ENCODE measurements around the gene QPRT. TPM values are rescaled to one million over a fixed set of nuclear protein-coding genes. Genes with fewer than 3 reads are reported as not detected.
A peak's percentile ranks its signal among the peaks of the same experiment; 100 is the strongest.

QPRT gene
- total RNA-seq, 1 donor from 2014 or later, result 85.9 TPM

GRCh38 chr16:29698484-29699323, 19.7 kb downstream of the QPRT start:
- H3K27ac ChIP-seq (ENCODE audit: low read depth, low read length), result no peak overlapping the region
- no peaks in the 10 kb centered on the region for H3K4me1 ChIP-seq (ENCODE audit: insufficient read depth, low read length)
- DNase-seq (ENCODE audit: low read depth), result no peak
- H3K4me2 ChIP-seq (ENCODE audit: low read length), result no peak overlapping the region
- Mint-ChIP-seq H3K4me1 (ENCODE audit: low read depth, unreplicated experiment) (peaks cover 2% of the 10 kb centered on the region), H3K27me3 (ENCODE audit: low read depth, unreplicated experiment) (no peaks in the 10 kb centered on the region), H3K27ac (ENCODE audit: unreplicated experiment) (peak overlapping the region; percentile 6), H3K9me3 (ENCODE audit: unreplicated experiment) (no peaks in the 10 kb centered on the region), H3K4me3 (ENCODE audit: unreplicated experiment) (no peak overlapping the region), H3K36me3 (ENCODE audit: low read depth, unreplicated experiment) (peaks cover 11% of the 10 kb centered on the region)
- H3K9ac ChIP-seq (ENCODE audit: low read length), result no peak overlapping the region
- no peaks in the 10 kb centered on the region for H3K36me3 ChIP-seq (ENCODE audit: insufficient read depth, low read length)
- H4K20me1 ChIP-seq (ENCODE audit: insufficient read depth, low read length), result no peaks in the 10 kb centered on the region
- H3K27me3 ChIP-seq (ENCODE audit: insufficient read depth, low read length), result no peaks in the 10 kb centered on the region
- no peak overlapping the region for H2AFZ ChIP-seq (ENCODE audit: low read depth, low read length)
- H3K79me2 ChIP-seq (ENCODE audit: insufficient read depth, low read length), result no peaks in the 10 kb centered on the region
- TF ChIP-seq EZH2 (IDR thresholded peaks at IDR 0.05; ENCODE audit: insufficient read depth, low read length), result no peak
- TF ChIP-seq, protein P1, sequence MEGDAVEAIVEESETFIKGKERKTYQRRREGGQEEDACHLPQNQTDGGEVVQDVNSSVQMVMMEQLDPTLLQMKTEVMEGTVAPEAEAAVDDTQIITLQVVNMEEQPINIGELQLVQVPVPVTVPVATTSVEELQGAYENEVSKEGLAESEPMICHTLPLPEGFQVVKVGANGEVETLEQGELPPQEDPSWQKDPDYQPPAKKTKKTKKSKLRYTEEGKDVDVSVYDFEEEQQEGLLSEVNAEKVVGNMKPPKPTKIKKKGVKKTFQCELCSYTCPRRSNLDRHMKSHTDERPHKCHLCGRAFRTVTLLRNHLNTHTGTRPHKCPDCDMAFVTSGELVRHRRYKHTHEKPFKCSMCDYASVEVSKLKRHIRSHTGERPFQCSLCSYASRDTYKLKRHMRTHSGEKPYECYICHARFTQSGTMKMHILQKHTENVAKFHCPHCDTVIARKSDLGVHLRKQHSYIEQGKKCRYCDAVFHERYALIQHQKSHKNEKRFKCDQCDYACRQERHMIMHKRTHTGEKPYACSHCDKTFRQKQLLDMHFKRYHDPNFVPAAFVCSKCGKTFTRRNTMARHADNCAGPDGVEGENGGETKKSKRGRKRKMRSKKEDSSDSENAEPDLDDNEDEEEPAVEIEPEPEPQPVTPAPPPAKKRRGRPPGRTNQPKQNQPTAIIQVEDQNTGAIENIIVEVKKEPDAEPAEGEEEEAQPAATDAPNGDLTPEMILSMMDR (IDR thresholded peaks at IDR 0.05; ENCODE audit: insufficient read depth, low read depth, low read length), result no peak
- FAIRE-seq, result no peak
- H3K4me3 ChIP-seq (ENCODE audit: insufficient read depth, low read depth, low read length), result no peak overlapping the region
- H3K9me3 ChIP-seq (ENCODE audit: insufficient read depth, low read depth, low read length), result no peaks in the 10 kb centered on the region

- Mint-ChIP-seq H3K4me3 (ENCODE audit: unreplicated experiment) (peak overlapping the region; percentile 0), H3K27me3 (ENCODE audit: low read depth, unreplicated experiment) (no peaks in the 10 kb centered on the region), H3K9me3 (ENCODE audit: unreplicated experiment) (no peaks in the 10 kb centered on the region), H3K4me1 (ENCODE audit: low read depth, unreplicated experiment) (peaks cover 2% of the 10 kb centered on the region), H3K36me3 (ENCODE audit: low read depth, unreplicated experiment) (peaks cover 11% of the 10 kb centered on the region), H3K27ac (ENCODE audit: unreplicated experiment) (no peak overlapping the region)
- no peak overlapping the region for H3K4me2 ChIP-seq (ENCODE audit: low read length)
- no peaks in the 10 kb centered on the region for H3K9me3 ChIP-seq (ENCODE audit: insufficient read depth, low read depth, low read length)
- no peaks in the 10 kb centered on the region for H3K4me1 ChIP-seq (ENCODE audit: insufficient read depth, low read length)
- no peaks in the 10 kb centered on the region for H3K27me3 ChIP-seq (ENCODE audit: insufficient read depth, low read length)
- H3K36me3 ChIP-seq (ENCODE audit: insufficient read depth, low read length), result no peaks in the 10 kb centered on the region
- no peaks in the 10 kb centered on the region for H3K79me2 ChIP-seq (ENCODE audit: insufficient read depth, low read length)
- H4K20me1 ChIP-seq (ENCODE audit: insufficient read depth, low read length), result no peaks in the 10 kb centered on the region
- no peak for DNase-seq (ENCODE audit: low read depth)
- no peak overlapping the region for H2AFZ ChIP-seq (ENCODE audit: low read depth, low read length)
- H3K27ac ChIP-seq (ENCODE audit: low read depth, low read length), result no peak overlapping the region
- no peak for TF ChIP-seq EZH2 (IDR thresholded peaks at IDR 0.05; ENCODE audit: insufficient read depth, low read length)
- TF ChIP-seq, protein P1 (IDR thresholded peaks at IDR 0.05; ENCODE audit: insufficient read depth, low read depth, low read length), result no peak
- no peak overlapping the region for H3K9ac ChIP-seq (ENCODE audit: low read length)
- H3K4me3 ChIP-seq (ENCODE audit: insufficient read depth, low read depth, low read length), result no peak overlapping the region
- FAIRE-seq, result no peak
Measured at GRCh38 chr16:29699324-29700219, 20.6 kb downstream of the QPRT start.
